ENCODE data around the gene WNT7B.

Gene WNT7B

GRCh38 chr22:45977551-45978274 is 751 bp upstream of the WNT7B start:
- Histone ChIP-seq H3K4me3 (ENCODE audit: extremely low read depth, insufficient read depth, low read length, poor library complexity, severe bottlenecking) (no peak overlapping the region), H3K27ac (ENCODE audit: low read depth, low read length, severe bottlenecking) (no peak overlapping the region)

GRCh38 chr22:45976254-45977002 is 534 bp downstream of the WNT7B start:
- H3K27ac ChIP-seq (ENCODE audit: low read depth, low read length, severe bottlenecking): no peak overlapping the region
- H3K9me3 ChIP-seq (ENCODE audit: control insufficient read depth, low read length): no peaks in the 10 kb centered on the region
- WGBS, 2 experiments (ENCODE audit: insufficient coverage in 2 of 2): 1 to 2% methylated on average over 67 to 86 of the region's 94 CpGs
- H3K4me1 ChIP-seq (ENCODE audit: control insufficient read depth, insufficient read depth, low read length, poor library complexity, severe bottlenecking): peaks cover 11% of the 10 kb centered on the region
- H3K4me3 ChIP-seq (ENCODE audit: extremely low read depth, insufficient read depth, low read length, poor library complexity, severe bottlenecking): peak overlapping the region; percentile 5
- H3K36me3 ChIP-seq (ENCODE audit: control insufficient read depth, insufficient read depth, low read length): no peaks in the 10 kb centered on the region

More at GRCh38 chr22:45977551-45978274, 751 bp upstream of the WNT7B start:
- Histone ChIP-seq H3K4me1 (ENCODE audit: control insufficient read depth, insufficient read depth, low read length, poor library complexity, severe bottlenecking) (peaks cover 10% of the 10 kb centered on the region), H3K9me3 (ENCODE audit: control insufficient read depth, low read length) (no peaks in the 10 kb centered on the region), H3K36me3 (ENCODE audit: control insufficient read depth, insufficient read depth, low read length) (no peaks in the 10 kb centered on the region)
- WGBS, 2 experiments (ENCODE audit: insufficient coverage in 2 of 2): 7 to 9% methylated on average over 24 to 26 of the region's 29 CpGs

- no peak overlapping the region for H3K27ac ChIP-seq (ENCODE audit: low read depth, low read length, severe bottlenecking)
- H3K9me3 ChIP-seq (ENCODE audit: control insufficient read depth, low read length): no peaks in the 10 kb centered on the region
- no peak overlapping the region for H3K4me3 ChIP-seq (ENCODE audit: extremely low read depth, insufficient read depth, low read length, poor library complexity, severe bottlenecking)
- WGBS, 2 experiments (ENCODE audit: insufficient coverage in 2 of 2): 2 to 4% methylated on average over 57 to 69 of the region's 80 CpGs
- peaks cover 20% of the 10 kb centered on the region for H3K4me1 ChIP-seq (ENCODE audit: control insufficient read depth, insufficient read depth, low read length, poor library complexity, severe bottlenecking)
- no peaks in the 10 kb centered on the region for H3K36me3 ChIP-seq (ENCODE audit: control insufficient read depth, insufficient read depth, low read length)
These were observed 1.5 kb downstream of the WNT7B start for GRCh38 chr22:45975164-45976161.

- Histone ChIP-seq H3K4me1 (ENCODE audit: control insufficient read depth, insufficient read depth, low read length, poor library complexity, severe bottlenecking) (peaks cover 24% of the 10 kb centered on the region), H3K27ac (ENCODE audit: low read depth, low read length, severe bottlenecking) (no peak overlapping the region), H3K9me3 (ENCODE audit: control insufficient read depth, low read length) (no peaks in the 10 kb centered on the region), H3K4me3 (ENCODE audit: extremely low read depth, insufficient read depth, low read length, poor library complexity, severe bottlenecking) (no peak overlapping the region), H3K36me3 (ENCODE audit: control insufficient read depth, insufficient read depth, low read length) (no peaks in the 10 kb centered on the region)
- 0 to 12% methylated on average over 1 to 3 of the region's 4 CpGs for WGBS, 2 experiments (ENCODE audit: insufficient coverage in 2 of 2)
These were observed 2.5 kb downstream of the WNT7B start for GRCh38 chr22:45974498-45974897.

GRCh38 chr22:45972889-45973253 is 4.1 kb downstream of the WNT7B start:
- 57 to 62% methylated on average over 9 of the region's 10 CpGs for WGBS, 2 experiments (ENCODE audit: insufficient coverage in 2 of 2)
- Histone ChIP-seq H3K4me3 (ENCODE audit: extremely low read depth, insufficient read depth, low read length, poor library complexity, severe bottlenecking) (no peak overlapping the region), H3K4me1 (ENCODE audit: control insufficient read depth, insufficient read depth, low read length, poor library complexity, severe bottlenecking) (peaks cover 27% of the 10 kb centered on the region), H3K9me3 (ENCODE audit: control insufficient read depth, low read length) (no peaks in the 10 kb centered on the region), H3K36me3 (ENCODE audit: control insufficient read depth, insufficient read depth, low read length) (no peaks in the 10 kb centered on the region), H3K27ac (ENCODE audit: low read depth, low read length, severe bottlenecking) (no peak overlapping the region)

GRCh38 chr22:45972091-45972888 is 4.7 kb downstream of the WNT7B start:
- WGBS, 2 experiments (ENCODE audit: insufficient coverage in 2 of 2): 5 to 16% methylated on average over 54 to 79 of the region's 83 CpGs

GRCh38 chr22:45971408-45972028 is 5.4 kb downstream of the WNT7B start:
- Histone ChIP-seq H3K4me3 (ENCODE audit: extremely low read depth, insufficient read depth, low read length, poor library complexity, severe bottlenecking) (peak overlapping the region; percentile 19), H3K4me1 (ENCODE audit: control insufficient read depth, insufficient read depth, low read length, poor library complexity, severe bottlenecking) (peaks cover 21% of the 10 kb centered on the region), H3K27ac (ENCODE audit: low read depth, low read length, severe bottlenecking) (no peak overlapping the region), H3K36me3 (ENCODE audit: control insufficient read depth, insufficient read depth, low read length) (no peaks in the 10 kb centered on the region), H3K9me3 (ENCODE audit: control insufficient read depth, low read length) (no peaks in the 10 kb centered on the region)
- 3 to 5% methylated on average over 52 to 61 of the region's 66 CpGs for WGBS, 2 experiments (ENCODE audit: insufficient coverage in 2 of 2)

More at GRCh38 chr22:45972091-45972888, 4.7 kb downstream of the WNT7B start:
- peaks cover 21% of the 10 kb centered on the region for H3K4me1 ChIP-seq (ENCODE audit: control insufficient read depth, insufficient read depth, low read length, poor library complexity, severe bottlenecking)
- no peaks in the 10 kb centered on the region for H3K36me3 ChIP-seq (ENCODE audit: control insufficient read depth, insufficient read depth, low read length)
- H3K9me3 ChIP-seq (ENCODE audit: control insufficient read depth, low read length): no peaks in the 10 kb centered on the region
- no peak overlapping the region for H3K27ac ChIP-seq (ENCODE audit: low read depth, low read length, severe bottlenecking)
- H3K4me3 ChIP-seq (ENCODE audit: extremely low read depth, insufficient read depth, low read length, poor library complexity, severe bottlenecking): peak overlapping the region; percentile 8

- WGBS, 2 experiments (ENCODE audit: insufficient coverage in 2 of 2): 2 to 3% methylated on average over 29 to 37 of the region's 40 CpGs
- H3K27ac ChIP-seq (ENCODE audit: low read depth, low read length, severe bottlenecking): no peak overlapping the region
- peaks cover 21% of the 10 kb centered on the region for H3K4me1 ChIP-seq (ENCODE audit: control insufficient read depth, insufficient read depth, low read length, poor library complexity, severe bottlenecking)
- H3K36me3 ChIP-seq (ENCODE audit: control insufficient read depth, insufficient read depth, low read length): no peaks in the 10 kb centered on the region
- peak overlapping the region; percentile 19 for H3K4me3 ChIP-seq (ENCODE audit: extremely low read depth, insufficient read depth, low read length, poor library complexity, severe bottlenecking)
- no peaks in the 10 kb centered on the region for H3K9me3 ChIP-seq (ENCODE audit: control insufficient read depth, low read length)
These were observed 6.1 kb downstream of the WNT7B start for GRCh38 chr22:45970705-45971407.

GRCh38 chr22:45969801-45970470 is 7.0 kb downstream of the WNT7B start:
- WGBS, 2 experiments (ENCODE audit: insufficient coverage in 2 of 2): 66 to 76% methylated on average over 19 to 21 of the region's 21 CpGs
- Histone ChIP-seq H3K4me1 (ENCODE audit: control insufficient read depth, insufficient read depth, low read length, poor library complexity, severe bottlenecking) (peaks cover 21% of the 10 kb centered on the region), H3K27ac (ENCODE audit: low read depth, low read length, severe bottlenecking) (no peak overlapping the region)

More at GRCh38 chr22:45969801-45970470, 7.0 kb downstream of the WNT7B start:
- H3K4me3 ChIP-seq (ENCODE audit: extremely low read depth, insufficient read depth, low read length, poor library complexity, severe bottlenecking): no peak overlapping the region
- H3K36me3 ChIP-seq (ENCODE audit: control insufficient read depth, insufficient read depth, low read length): no peaks in the 10 kb centered on the region
- H3K9me3 ChIP-seq (ENCODE audit: control insufficient read depth, low read length): no peaks in the 10 kb centered on the region
